Testis (tissue), 2 donors: ENCODE results near the gene ESRRA.

ENCODE experiments used
- POLR2A ChIP-seq: fragments of 450-650 bp; IDR thresholded peaks from one replicate; pipeline ENCODE4 v1.6.1; 2017; ENCODE audit warnings: antibody characterized with exemption, mild to moderate bottlenecking, moderate library complexity
- TF ChIP-seq, protein P1 (sequence below), 3 experiments: fragments of 450-650 bp in 2 of 3; fragments of 200-600 bp in 1 of 3; sonication (generic) in 1 of 3; IDR thresholded peaks; one replicate each; pipeline ENCODE4 v1.5.1; 2016 to 2019; ENCODE audit warnings: antibody characterized with exemption in 3 of 3, mild to moderate bottlenecking in 2 of 3, moderate library complexity in 1 of 3

GRCh38 chr11:64324692-64325469 is 19.6 kb downstream of the ESRRA start:
- TF ChIP-seq, protein P1, sequence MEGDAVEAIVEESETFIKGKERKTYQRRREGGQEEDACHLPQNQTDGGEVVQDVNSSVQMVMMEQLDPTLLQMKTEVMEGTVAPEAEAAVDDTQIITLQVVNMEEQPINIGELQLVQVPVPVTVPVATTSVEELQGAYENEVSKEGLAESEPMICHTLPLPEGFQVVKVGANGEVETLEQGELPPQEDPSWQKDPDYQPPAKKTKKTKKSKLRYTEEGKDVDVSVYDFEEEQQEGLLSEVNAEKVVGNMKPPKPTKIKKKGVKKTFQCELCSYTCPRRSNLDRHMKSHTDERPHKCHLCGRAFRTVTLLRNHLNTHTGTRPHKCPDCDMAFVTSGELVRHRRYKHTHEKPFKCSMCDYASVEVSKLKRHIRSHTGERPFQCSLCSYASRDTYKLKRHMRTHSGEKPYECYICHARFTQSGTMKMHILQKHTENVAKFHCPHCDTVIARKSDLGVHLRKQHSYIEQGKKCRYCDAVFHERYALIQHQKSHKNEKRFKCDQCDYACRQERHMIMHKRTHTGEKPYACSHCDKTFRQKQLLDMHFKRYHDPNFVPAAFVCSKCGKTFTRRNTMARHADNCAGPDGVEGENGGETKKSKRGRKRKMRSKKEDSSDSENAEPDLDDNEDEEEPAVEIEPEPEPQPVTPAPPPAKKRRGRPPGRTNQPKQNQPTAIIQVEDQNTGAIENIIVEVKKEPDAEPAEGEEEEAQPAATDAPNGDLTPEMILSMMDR (IDR thresholded peaks at IDR 0.05), result no peak
- no peak for TF ChIP-seq POLR2A
